Panc1 (cell line): ENCODE data around the gene CPNE7. TPM values are rescaled to one million over a fixed set of nuclear protein-coding genes. Genes with fewer than 3 reads are reported as not detected.
A peak's percentile ranks its signal among the peaks of the same experiment; 100 is the strongest.

Experiments used
- ATAC-seq: fragments of 200-7000 bp; cut with Tn5 transposase; 2 replicates; pipeline ENCODE4 v1.9.1; 2020; ENCODE audit warnings: mild to moderate bottlenecking, moderate library complexity
- BruUV-seq: library from RNA; stranded (reverse); fragments of 400-500 nt; replicated peaks from 2 replicates; lab custom pipeline; 2021; lab: Mats Ljungman, UMichigan
- CTCF ChIA-PET: fragments of 300-600 bp; sonication (Branson Sonifier 250); formaldehyde crosslinking; loops from one replicate; lab custom pipeline; 2022; ENCODE audit warnings: antibody characterized with exemption; lab: Charles Lee
- POLR2A ChIA-PET: fragments of 300-600 bp; sonication (Branson Sonifier 250); formaldehyde crosslinking; loops from one replicate; lab custom pipeline; 2022; ENCODE audit warnings: antibody characterized with exemption; lab: Charles Lee
- DNase-seq: peaks from one replicate; pipeline ENCODE4 v3.0.0-alpha.2; 2010; ENCODE audit warnings: low read depth, low spot score
- H3K27ac ChIP-seq: 2 replicates; pipeline ENCODE4 v1.5.1; 2011; ENCODE audit warnings: mild to moderate bottlenecking, low read length, inconsistent platforms
- H3K27me3 ChIP-seq: fragments of 200-500 bp; sonication (Bioruptor generic); 2 replicates; pipeline ENCODE4 v1.6.0; 2014; ENCODE audit warnings: low read length, inconsistent platforms; ENCODE audit not compliant: control insufficient read depth, insufficient read depth
- H3K36me3 ChIP-seq: fragments of 200-500 bp; sonication (Bioruptor generic); 2 replicates; pipeline ENCODE4 v1.5.1; 2014; ENCODE audit warnings: inconsistent platforms, mild to moderate bottlenecking, low read length, moderate library complexity; ENCODE audit not compliant: control insufficient read depth, insufficient read depth
- H3K4me1 ChIP-seq: 2 replicates; pipeline ENCODE4 v1.5.1; 2011; ENCODE audit warnings: inconsistent platforms, mild to moderate bottlenecking, low read length, moderate library complexity; ENCODE audit not compliant: control insufficient read depth, insufficient read depth
- H3K4me3 ChIP-seq, 2 experiments: 2 replicates each; pipeline ENCODE4 v1.5.1; 2011 to 2012; ENCODE audit warnings: low read depth in 2 of 2, low read length in 2 of 2, mild to moderate bottlenecking in 2 of 2, inconsistent platforms in 1 of 2, moderate library complexity in 1 of 2
- H3K9me3 ChIP-seq: fragments of 200-500 bp; sonication (Bioruptor generic); 2 replicates; pipeline ENCODE4 v1.5.1; 2014; ENCODE audit warnings: low read depth, mild to moderate bottlenecking, inconsistent platforms, low read length, moderate library complexity; ENCODE audit not compliant: control insufficient read depth, insufficient read depth
- CTCF ChIP-seq: fragments of 450-650 bp; IDR thresholded peaks from 2 replicates; pipeline ENCODE4 v1.5.1; 2017; ENCODE audit warnings: mild to moderate bottlenecking
- POLR2AphosphoS5 ChIP-seq: IDR thresholded peaks from 2 replicates; pipeline ENCODE4 v1.6.1; 2012; ENCODE audit warnings: mild to moderate bottlenecking, low read depth, low read length, moderate library complexity
- REST ChIP-seq, 2 experiments: IDR thresholded peaks; 2 replicates each; pipeline ENCODE4 v1.6.1; 2011 to 2012; ENCODE audit warnings: low read depth in 2 of 2, control low read depth in 1 of 2, low read length in 1 of 2, mild to moderate bottlenecking in 1 of 2, moderate library complexity in 1 of 2; ENCODE audit not compliant: insufficient read depth in 1 of 2
- SIN3A ChIP-seq: IDR thresholded peaks from 2 replicates; pipeline ENCODE4 v1.6.1; 2012; ENCODE audit warnings: low read depth, mild to moderate bottlenecking, low read length, moderate library complexity, borderline replicate concordance; ENCODE audit not compliant: insufficient read depth
- TCF7L2 ChIP-seq: IDR thresholded peaks from 2 replicates; pipeline ENCODE4 v1.6.1; 2011; ENCODE audit warnings: mild to moderate bottlenecking, low read depth, low read length, inconsistent platforms
- in situ Hi-C: cut with HindIII; loops from 2 replicates; pipeline ENCODE4 v1.10.0; 2016; ENCODE audit warnings: low sequenced_read_pairs, low pct_unique_long_range_greater_than_20kb
- intact Hi-C: fragments of 100-400 bp; cut with micrococcal nuclease; formaldehyde crosslinking; loops from one replicate; pipeline ENCODE4 v1.10.0; 2022; ENCODE audit not compliant: unreplicated experiment
- total RNA-seq: library from RNA; stranded (reverse); gene quantifications from one replicate; pipeline ENCODE4 v1.2.1, GENCODE V29; 2021; ENCODE audit not compliant: unreplicated experiment

The CPNE7 gene
- total RNA-seq, 1 experiment from 2014 or later, result 32.7 TPM

GRCh38 chr16:89573826-89574680, 1.5 kb upstream of the CPNE7 start:
- TF ChIP-seq POLR2AphosphoS5 (no peak), TCF7L2 (no peak), REST (IDR thresholded peaks at IDR 0.05; ENCODE audit: insufficient read depth in 1 of 2, low read depth in 2 of 2, low read length in 1 of 2) (no peak), SIN3A (no peak), CTCF (no peak)
- Histone ChIP-seq H3K4me3 (peak overlapping the region; percentile 43 to 64), H3K27ac (peak overlapping the region; percentile 61), H3K4me1 (no peaks in the 10 kb centered on the region), H3K9me3 (no peaks in the 10 kb centered on the region), H3K36me3 (no peaks in the 10 kb centered on the region; the same call in 1 of the 2 replicates), H3K27me3 (no peaks in the 10 kb centered on the region)
- in situ Hi-C loops (no loop called here), intact Hi-C loops (loop anchor here (5.0 kb wide), 1 partner anchor 68 kb away; no protein-coding TSS in a partner anchor)
- ChIA-PET POLR2A (no interaction called here), CTCF (interaction anchor here (0.7 kb wide), 2 partner anchors 20 to 646 kb away, joined by 3 read pairs; no protein-coding TSS in a partner anchor)
- DNase-seq (no peak), ATAC-seq (peak; percentile 44)
- no TSS peak for BruUV-seq

- intact Hi-C loops (loop anchor here (5.0 kb wide), 1 partner anchor 68 kb away; no protein-coding TSS in a partner anchor), in situ Hi-C loops (no loop called here)
- no peaks in the 10 kb centered on the region for H3K27me3 ChIP-seq
- peak overlapping the region; percentile 43 to 64 for H3K4me3 ChIP-seq
- DNase-seq (no peak), ATAC-seq (peak; percentile 90)
- ChIA-PET CTCF (no interaction called here), POLR2A (interaction anchor here (0.7 kb wide), 1 partner anchor 65 kb away, joined by 12 read pairs; no protein-coding TSS in a partner anchor)
- no peaks in the 10 kb centered on the region for H3K4me1 ChIP-seq
- no TSS peak for BruUV-seq
- H3K27ac ChIP-seq, result peak overlapping the region; percentile 71
- no peaks in the 10 kb centered on the region; the same call in 1 of the 2 replicates for H3K36me3 ChIP-seq
- no peak for TF ChIP-seq TCF7L2
- peak; percentile 93 for TF ChIP-seq CTCF
- H3K9me3 ChIP-seq, result no peaks in the 10 kb centered on the region
Observed at GRCh38 chr16:89574681-89575246, 794 bp upstream of the CPNE7 start.
